K562 (cell line): ENCODE measurements around the gene FITM1.

ENCODE experiments used
- IRF2 ChIP-seq: sonication (generic); formaldehyde crosslinking; IDR thresholded peaks from 2 replicates; pipeline ENCODE4 v1.8.1; 2022; ENCODE audit warnings: mild to moderate bottlenecking, missing genetic modification reagents
- JUN ChIP-seq, 2 experiments: sonication (generic) in 1 of 2; formaldehyde crosslinking in 1 of 2; IDR thresholded peaks; 2 replicates each; pipeline versions ENCODE4 v1.6.1 to v1.8.0; 2012 to 2022; ENCODE audit warnings: borderline replicate concordance in 2 of 2, mild to moderate bottlenecking in 2 of 2, improper control_type of control experiment in 1 of 2, low read depth in 1 of 2, low read length in 1 of 2, missing genetic modification reagents in 1 of 2
- SETDB1 ChIP-seq: IDR thresholded peaks from one replicate; pipeline ENCODE4 v1.6.1; 2012; ENCODE audit warnings: low read length, control low read depth, inconsistent platforms
- TF ChIP-seq, protein P1 (sequence below): IDR thresholded peaks from 3 replicates; pipeline ENCODE4 v1.6.1; 2011; ENCODE audit warnings: borderline replicate concordance, mild to moderate bottlenecking; ENCODE audit not compliant: insufficient read length, insufficient read depth

DNA sequence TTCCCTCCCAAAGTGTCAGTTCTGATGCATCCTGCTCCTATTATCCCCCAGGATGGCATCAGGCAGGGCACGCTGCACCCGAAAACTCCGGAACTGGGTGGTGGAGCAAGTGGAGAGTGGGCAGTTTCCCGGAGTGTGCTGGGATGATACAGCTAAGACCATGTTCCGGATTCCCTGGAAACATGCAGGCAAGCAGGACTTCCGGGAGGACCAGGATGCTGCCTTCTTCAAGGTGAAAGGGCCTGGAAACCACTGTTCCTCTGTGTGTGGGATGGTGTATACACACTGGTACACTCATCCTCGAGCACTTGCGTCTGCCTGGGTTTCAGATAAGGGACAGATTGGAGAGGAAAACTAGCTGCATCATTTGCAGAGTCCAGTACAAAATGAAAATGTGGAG, 31.6 kb downstream of the FITM1 start:
- TF ChIP-seq SETDB1 (no peak), IRF2 (no peak), JUN (IDR thresholded peaks at IDR 0.05; ENCODE audit: borderline replicate concordance, low read depth, low read length) (no peak), JUN (CRISPR knock-in tag; IDR thresholded peaks at IDR 0.05; ENCODE audit: borderline replicate concordance) (no peak)
- TF ChIP-seq, protein P1, sequence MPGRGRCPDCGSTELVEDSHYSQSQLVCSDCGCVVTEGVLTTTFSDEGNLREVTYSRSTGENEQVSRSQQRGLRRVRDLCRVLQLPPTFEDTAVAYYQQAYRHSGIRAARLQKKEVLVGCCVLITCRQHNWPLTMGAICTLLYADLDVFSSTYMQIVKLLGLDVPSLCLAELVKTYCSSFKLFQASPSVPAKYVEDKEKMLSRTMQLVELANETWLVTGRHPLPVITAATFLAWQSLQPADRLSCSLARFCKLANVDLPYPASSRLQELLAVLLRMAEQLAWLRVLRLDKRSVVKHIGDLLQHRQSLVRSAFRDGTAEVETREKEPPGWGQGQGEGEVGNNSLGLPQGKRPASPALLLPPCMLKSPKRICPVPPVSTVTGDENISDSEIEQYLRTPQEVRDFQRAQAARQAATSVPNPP = no peak
